RWPE1 (cell line): ENCODE results near the gene ARAP2.
A peak's percentile ranks its signal among the peaks of the same experiment; 100 is the strongest.
"Not testable (repeated sequence)": the region's sequence is repeated elsewhere in the genome, so short reads cannot be mapped to it uniquely, and the experiment has no call there.

Experiments used
- CTCF ChIA-PET: fragments of 350-600 bp; sonication (Branson Sonifier 250); formaldehyde crosslinking; extraction: SDS; loops from one replicate; lab custom pipeline; 2021; lab: Yijun Ruan, JAX
- POLR2A ChIA-PET: fragments of 400-600 bp; formaldehyde crosslinking; extraction: SDS; loops from one replicate; lab custom pipeline; 2020; ENCODE audit warnings: antibody characterized with exemption; ENCODE audit not compliant: low non-redundant PET; lab: Yijun Ruan, JAX
- DNase-seq: peaks from one replicate; pipeline ENCODE4 v3.0.0; 2012; ENCODE audit warnings: low spot score
- H3K27ac ChIP-seq: fragments of 450-650 bp; 2 replicates; pipeline ENCODE4 v1.5.1; 2017
- CTCF ChIP-seq: fragments of 450-650 bp; conservative IDR thresholded peaks from 2 replicates; pipeline ENCODE4 v1.5.1; 2017; ENCODE audit warnings: low read depth, mild to moderate bottlenecking

ARAP2 gene

DNA sequence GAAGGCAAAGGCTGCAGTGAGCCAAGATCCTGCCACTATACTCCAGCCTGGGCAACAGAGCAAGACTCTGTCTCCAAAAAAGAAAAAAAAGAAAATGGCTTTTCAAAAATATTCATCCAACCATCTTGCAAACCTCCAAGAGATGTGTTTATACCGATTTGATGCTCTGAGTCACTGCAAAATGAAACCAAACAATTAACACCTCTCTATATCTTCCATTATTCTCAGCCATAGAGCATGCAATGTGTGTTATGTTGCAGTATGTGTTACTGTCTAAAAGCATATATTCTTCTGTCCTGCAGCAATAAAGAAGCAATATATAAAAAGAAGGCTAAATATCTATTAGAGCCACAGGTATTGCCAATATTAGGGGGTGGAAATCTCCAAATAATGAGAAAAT is 51.4 kb downstream of the ARAP2 start:
- TF ChIP-seq CTCF, result no peak
- POLR2A ChIA-PET, result no interaction called here
- H3K27ac ChIP-seq, result no peak overlapping the region
- DNase-seq, result no peak
- CTCF ChIA-PET, result no interaction called here

DNA sequence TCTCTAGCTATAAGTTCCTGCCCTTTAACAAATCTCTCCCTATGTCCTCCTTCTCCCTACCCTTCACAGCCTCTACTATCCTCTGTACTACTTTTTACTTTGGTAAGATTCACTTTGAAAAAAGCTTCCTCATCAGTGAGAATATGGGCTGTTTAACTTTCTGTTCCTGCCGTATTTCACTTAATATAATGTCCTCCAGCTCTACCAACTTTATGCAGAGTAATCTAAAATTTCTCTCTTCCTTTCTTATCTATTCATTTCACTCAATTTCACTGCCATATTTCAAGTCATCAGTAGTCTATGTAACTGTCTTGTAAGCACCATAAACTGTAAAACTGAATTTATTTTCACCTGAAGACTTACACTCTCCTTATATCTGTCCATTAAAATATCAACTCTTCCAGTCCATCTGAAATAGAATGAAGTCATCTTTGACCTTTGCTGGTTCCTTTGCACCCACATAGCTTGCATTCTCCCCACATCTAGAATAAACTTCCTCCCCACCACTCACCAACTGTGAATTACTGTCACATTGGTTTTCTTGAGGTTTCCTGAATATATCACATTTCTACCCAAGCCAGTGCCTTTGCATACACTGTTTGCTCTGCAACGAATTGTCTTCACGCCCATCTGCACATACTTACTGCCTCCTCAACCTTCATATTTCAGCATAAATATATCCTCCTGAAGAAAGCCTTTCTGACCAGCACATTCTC is 54.6 kb downstream of the ARAP2 start:
- CTCF ChIA-PET, result no interaction called here
- POLR2A ChIA-PET, result no interaction called here
- H3K27ac ChIP-seq, result no peak overlapping the region
- TF ChIP-seq CTCF, result no peak
- DNase-seq, result no peak

- ChIA-PET CTCF (interaction anchor here (0.6 kb wide), 1 partner anchor 1328 kb away, joined by 3 read pairs; no protein-coding TSS in a partner anchor), POLR2A (no interaction called here)
- peak; percentile 5 for DNase-seq
- H3K27ac ChIP-seq, result no peak overlapping the region
- peak; percentile 24; the same call in 1 of the 2 replicates for TF ChIP-seq CTCF
Measured at GRCh38 chr4:36187723-36188333, 56.5 kb downstream of the ARAP2 start.

DNA sequence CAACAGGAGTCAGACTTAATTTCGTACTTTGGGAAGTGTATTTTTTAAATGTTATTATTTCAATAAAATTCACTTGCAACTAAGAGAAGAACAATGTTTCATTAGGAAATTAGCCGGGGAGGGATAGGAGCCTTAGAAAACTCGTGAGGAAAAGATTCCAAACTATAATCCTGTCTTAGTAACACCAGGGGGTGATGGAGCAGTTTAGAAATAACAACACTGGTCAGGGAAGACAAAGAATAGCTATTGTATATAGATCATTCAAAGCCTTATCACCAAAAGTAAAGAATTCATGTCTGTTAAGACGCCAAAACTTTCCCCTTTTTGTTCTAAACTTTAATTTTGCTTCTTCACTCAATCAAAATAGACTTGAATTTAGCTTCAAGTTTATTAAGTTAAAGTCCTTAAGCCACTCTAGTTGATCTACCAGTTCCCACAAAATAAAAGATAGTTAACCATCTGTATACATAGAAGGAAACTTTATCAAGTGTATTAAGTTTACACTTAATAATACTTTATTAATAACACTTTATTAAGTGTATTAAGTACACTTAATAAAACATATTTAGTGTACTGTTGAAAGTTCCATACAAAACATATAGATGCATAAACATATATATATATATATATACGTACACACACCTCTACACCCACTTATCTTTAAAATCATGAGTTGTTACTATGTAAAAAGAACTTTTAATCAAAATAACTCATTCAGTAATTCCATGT is 60.5 kb downstream of the ARAP2 start:
- CTCF ChIA-PET, result no interaction called here
- no peak for DNase-seq
- no peak for TF ChIP-seq CTCF
- POLR2A ChIA-PET, result no interaction called here
- no peak overlapping the region for H3K27ac ChIP-seq

- no peak overlapping the region for H3K27ac ChIP-seq
- TF ChIP-seq CTCF, result no peak
- no peak for DNase-seq
- ChIA-PET CTCF (no interaction called here), POLR2A (no interaction called here)
Measured at GRCh38 chr4:36183232-36183631, 61.1 kb downstream of the ARAP2 start.

DNA sequence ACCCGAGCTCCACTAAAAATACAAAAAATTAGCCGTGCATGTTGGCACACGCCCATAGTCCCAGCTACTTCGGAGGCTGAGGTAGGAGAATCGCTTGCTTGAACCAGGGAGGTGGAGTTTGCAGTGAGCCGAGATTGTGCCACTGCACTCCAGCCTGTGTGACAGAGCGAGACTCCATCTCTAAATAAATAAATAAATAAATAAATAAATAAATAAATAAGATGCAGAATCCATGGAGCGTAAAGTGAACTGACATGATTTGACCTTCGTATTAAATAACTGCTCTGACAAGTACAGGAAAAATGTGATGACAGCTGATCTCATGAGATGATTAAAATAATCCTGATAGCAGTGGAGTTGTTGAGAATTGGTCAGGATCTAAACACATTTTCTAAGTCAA is 62.0 kb downstream of the ARAP2 start:
- DNase-seq, CTCF ChIA-PET, H3K27ac ChIP-seq, POLR2A ChIA-PET: not testable (repeated sequence)
